WTC11 (cell line): Measurements from ENCODE around the gene CHD9NB. TPM values are rescaled to one million over a fixed set of nuclear protein-coding genes. Genes with fewer than 3 reads are reported as not detected.

Experiments used
- ATAC-seq: fragments of 200-7000 bp; cut with Tn5 transposase; 2 replicates; pipeline ENCODE4 v1.10.0; 2021; ENCODE audit warnings: mild to moderate bottlenecking, moderate library complexity
- CTCF ChIA-PET: fragments of 300-600 bp; sonication (Branson Sonifier 250); formaldehyde crosslinking; loops from one replicate; lab custom pipeline; 2021; ENCODE audit warnings: antibody characterized with exemption; lab: Charles Lee
- POLR2A ChIA-PET: fragments of 350-600 bp; sonication (Branson Sonifier 250); formaldehyde crosslinking; loops from one replicate; lab custom pipeline; 2021; ENCODE audit warnings: antibody characterized with exemption; lab: Charles Lee
- DNase-seq: peaks from one replicate; pipeline ENCODE4 v3.0.0; 2021; ENCODE audit warnings: low spot score
- H3K27ac Mint-ChIP-seq: 2 replicates; pipeline ENCODE4 v1.8.0; 2021; ENCODE audit warnings: mixed read lengths
- H3K27me3 Mint-ChIP-seq: 2 replicates; pipeline ENCODE4 v1.8.0; 2021; ENCODE audit warnings: low read depth, mild to moderate bottlenecking, moderate library complexity, mixed read lengths
- H3K36me3 Mint-ChIP-seq: 2 replicates; pipeline ENCODE4 v1.8.0; 2021; ENCODE audit warnings: mixed read lengths
- H3K4me1 Mint-ChIP-seq: 2 replicates; pipeline ENCODE4 v1.8.0; 2022; ENCODE audit warnings: mixed read lengths
- H3K4me3 Mint-ChIP-seq: 2 replicates; pipeline ENCODE4 v1.8.0; 2021; ENCODE audit warnings: mild to moderate bottlenecking, moderate library complexity, mixed read lengths
- H3K9me3 Mint-ChIP-seq: 2 replicates; pipeline ENCODE4 v1.8.0; 2021; ENCODE audit warnings: mixed read lengths
- ARID4B ChIP-seq: sonication (generic); formaldehyde crosslinking; IDR thresholded peaks from 2 replicates; pipeline ENCODE4 v1.8.0; 2023; ENCODE audit warnings: missing genetic modification reagents, mild to moderate bottlenecking, borderline replicate concordance
- ERG ChIP-seq: fragments of 250-450 bp; sonication (Bioruptor Pico); IDR thresholded peaks from 2 replicates; pipeline ENCODE4 v1.8.0; 2021; ENCODE audit warnings: mild to moderate bottlenecking
- ESRRA ChIP-seq: sonication (generic); formaldehyde crosslinking; IDR thresholded peaks from 2 replicates; pipeline ENCODE4 v1.8.1; 2022; ENCODE audit warnings: mild to moderate bottlenecking, missing genetic modification reagents, borderline replicate concordance
- GRHL2 ChIP-seq: fragments of 250-450 bp; sonication (Bioruptor Pico); IDR thresholded peaks from 2 replicates; pipeline ENCODE4 v1.8.0; 2022; ENCODE audit warnings: mild to moderate bottlenecking, moderate library complexity; ENCODE audit not compliant: insufficient replicate concordance, severe bottlenecking
- NR2C2 ChIP-seq: sonication (generic); formaldehyde crosslinking; IDR thresholded peaks from 2 replicates; pipeline ENCODE4 v1.8.0; 2022; ENCODE audit warnings: mild to moderate bottlenecking, missing genetic modification reagents
- PRRX2 ChIP-seq: fragments of 250-450 bp; sonication (Bioruptor Pico); IDR thresholded peaks from 2 replicates; pipeline ENCODE4 v1.8.0; 2021; ENCODE audit warnings: mild to moderate bottlenecking
- USF2 ChIP-seq: sonication (generic); formaldehyde crosslinking; IDR thresholded peaks from 2 replicates; pipeline ENCODE4 v1.8.1; 2023; ENCODE audit warnings: mild to moderate bottlenecking, missing genetic modification reagents, moderate library complexity
- ZBTB43 ChIP-seq: sonication (generic); formaldehyde crosslinking; IDR thresholded peaks from 2 replicates; pipeline ENCODE4 v1.8.1; 2023; ENCODE audit warnings: mild to moderate bottlenecking, missing genetic modification reagents
- ZNF121 ChIP-seq: sonication (generic); formaldehyde crosslinking; IDR thresholded peaks from 2 replicates; pipeline ENCODE4 v1.8.0; 2023; ENCODE audit warnings: missing genetic modification reagents
- ZNF281 ChIP-seq: sonication (generic); formaldehyde crosslinking; IDR thresholded peaks from 2 replicates; pipeline ENCODE4 v1.8.0; 2023; ENCODE audit warnings: mild to moderate bottlenecking, missing genetic modification reagents
- ZNF416 ChIP-seq: fragments of 250-450 bp; sonication (Bioruptor Pico); IDR thresholded peaks from 2 replicates; pipeline ENCODE4 v1.9.0; 2021; ENCODE audit warnings: mild to moderate bottlenecking, inconsistent platforms
- total RNA-seq: library from RNA; stranded (reverse); gene quantifications from 3 replicates; pipeline ENCODE4 v1.2.3, GENCODE V29; 2021
- TF ChIP-seq, protein P1 (sequence below): sonication (generic); formaldehyde crosslinking; conservative IDR thresholded peaks from 2 replicates; pipeline ENCODE4 v1.8.1; 2023; ENCODE audit warnings: mild to moderate bottlenecking, low read depth, missing genetic modification reagents, moderate library complexity
- TF ChIP-seq, protein P2 (sequence below): sonication (generic); formaldehyde crosslinking; IDR thresholded peaks from 2 replicates; pipeline ENCODE4 v1.8.0; 2022; ENCODE audit warnings: mild to moderate bottlenecking, missing genetic modification reagents
- TF ChIP-seq, protein P3 (sequence below): sonication (generic); formaldehyde crosslinking; IDR thresholded peaks from 2 replicates; pipeline ENCODE4 v1.8.1; 2022; ENCODE audit warnings: low read depth, mild to moderate bottlenecking, moderate library complexity, missing genetic modification reagents, borderline replicate concordance

CHD9NB gene
- total RNA-seq, 1 experiment from 2014 or later: 3.5 TPM

DNA sequence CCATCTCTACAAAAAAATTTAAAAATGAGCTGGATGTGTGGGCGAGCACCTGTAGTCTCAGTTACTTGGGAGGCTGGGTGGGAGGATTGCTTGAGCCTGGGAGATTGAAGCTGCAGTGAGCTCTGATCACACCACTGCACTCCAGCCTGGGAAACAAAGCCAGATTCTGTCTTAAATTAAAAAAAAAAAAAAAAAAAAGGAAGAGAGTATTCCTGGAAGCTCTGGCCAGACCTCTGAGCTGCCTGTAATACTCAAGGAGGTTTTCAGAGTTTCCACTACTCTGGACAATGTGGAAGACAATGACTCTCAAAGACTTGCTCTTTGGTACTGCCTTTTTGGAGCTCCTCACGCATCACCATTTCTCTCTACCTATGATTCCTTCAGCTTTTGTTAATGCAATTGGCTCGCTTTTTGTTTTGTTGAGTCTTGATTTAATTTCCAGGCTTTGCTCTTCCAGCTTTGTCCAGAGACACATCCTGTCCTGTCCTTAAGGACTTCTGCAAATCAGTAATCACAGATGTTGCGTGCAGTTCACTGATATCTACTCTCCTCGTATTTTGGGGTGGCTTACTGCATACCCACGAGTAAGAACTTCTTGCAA, 12.9 kb upstream of the CHD9NB start (continued):
- TF ChIP-seq ARID4B (no peak), ERG (CRISPR knock-in tag) (no peak), ZNF281 (CRISPR knock-in tag) (no peak), ESRRA (CRISPR knock-in tag) (no peak)
- TF ChIP-seq, all 79 proteins: peak for 0

DNA sequence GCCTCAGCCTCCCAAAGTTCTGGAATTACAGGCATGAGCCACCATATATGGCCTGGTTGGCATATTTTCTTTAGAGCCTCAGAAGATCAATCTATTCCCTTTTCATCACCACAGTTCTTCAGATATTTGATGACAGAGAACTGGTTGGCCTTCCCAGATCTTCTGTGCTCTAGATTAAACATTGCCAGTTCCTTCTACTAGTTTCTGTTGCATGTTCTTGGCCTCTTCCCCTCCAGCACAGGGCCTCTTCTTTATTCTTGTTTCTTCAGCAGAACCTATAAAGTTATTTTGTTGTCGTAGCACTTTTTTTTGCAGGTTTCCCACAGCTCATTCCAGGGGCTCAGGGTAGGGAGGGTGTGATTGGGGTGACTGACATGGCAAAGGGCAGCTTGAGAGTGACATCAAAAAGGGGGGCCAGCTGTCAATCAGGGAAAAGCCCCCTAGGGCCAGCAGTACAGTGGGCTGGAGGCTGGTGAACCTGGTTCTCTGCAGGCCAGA, 11.4 kb upstream of the CHD9NB start:
- ATAC-seq: no peak
- H3K27ac Mint-ChIP-seq: no peak overlapping the region

More for the DNA sequence above, 11.4 kb upstream of the CHD9NB start:
- CTCF ChIA-PET: interaction anchor here (0.8 kb wide), 1 partner anchor 87 kb away, joined by 4 read pairs; no protein-coding TSS in a partner anchor
- TF ChIP-seq, protein P1, sequence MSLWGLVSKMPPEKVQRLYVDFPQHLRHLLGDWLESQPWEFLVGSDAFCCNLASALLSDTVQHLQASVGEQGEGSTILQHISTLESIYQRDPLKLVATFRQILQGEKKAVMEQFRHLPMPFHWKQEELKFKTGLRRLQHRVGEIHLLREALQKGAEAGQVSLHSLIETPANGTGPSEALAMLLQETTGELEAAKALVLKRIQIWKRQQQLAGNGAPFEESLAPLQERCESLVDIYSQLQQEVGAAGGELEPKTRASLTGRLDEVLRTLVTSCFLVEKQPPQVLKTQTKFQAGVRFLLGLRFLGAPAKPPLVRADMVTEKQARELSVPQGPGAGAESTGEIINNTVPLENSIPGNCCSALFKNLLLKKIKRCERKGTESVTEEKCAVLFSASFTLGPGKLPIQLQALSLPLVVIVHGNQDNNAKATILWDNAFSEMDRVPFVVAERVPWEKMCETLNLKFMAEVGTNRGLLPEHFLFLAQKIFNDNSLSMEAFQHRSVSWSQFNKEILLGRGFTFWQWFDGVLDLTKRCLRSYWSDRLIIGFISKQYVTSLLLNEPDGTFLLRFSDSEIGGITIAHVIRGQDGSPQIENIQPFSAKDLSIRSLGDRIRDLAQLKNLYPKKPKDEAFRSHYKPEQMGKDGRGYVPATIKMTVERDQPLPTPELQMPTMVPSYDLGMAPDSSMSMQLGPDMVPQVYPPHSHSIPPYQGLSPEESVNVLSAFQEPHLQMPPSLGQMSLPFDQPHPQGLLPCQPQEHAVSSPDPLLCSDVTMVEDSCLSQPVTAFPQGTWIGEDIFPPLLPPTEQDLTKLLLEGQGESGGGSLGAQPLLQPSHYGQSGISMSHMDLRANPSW (CRISPR knock-in tag): no peak
- TF ChIP-seq ZNF121 (CRISPR knock-in tag) (no peak), ZBTB43 (CRISPR knock-in tag) (no peak), GRHL2 (CRISPR knock-in tag) (no peak), ZNF416 (CRISPR knock-in tag) (no peak), ZNF281 (CRISPR knock-in tag) (no peak), USF2 (CRISPR knock-in tag) (no peak), PRRX2 (CRISPR knock-in tag) (no peak), NR2C2 (CRISPR knock-in tag) (no peak)
- TF ChIP-seq, protein P2, sequence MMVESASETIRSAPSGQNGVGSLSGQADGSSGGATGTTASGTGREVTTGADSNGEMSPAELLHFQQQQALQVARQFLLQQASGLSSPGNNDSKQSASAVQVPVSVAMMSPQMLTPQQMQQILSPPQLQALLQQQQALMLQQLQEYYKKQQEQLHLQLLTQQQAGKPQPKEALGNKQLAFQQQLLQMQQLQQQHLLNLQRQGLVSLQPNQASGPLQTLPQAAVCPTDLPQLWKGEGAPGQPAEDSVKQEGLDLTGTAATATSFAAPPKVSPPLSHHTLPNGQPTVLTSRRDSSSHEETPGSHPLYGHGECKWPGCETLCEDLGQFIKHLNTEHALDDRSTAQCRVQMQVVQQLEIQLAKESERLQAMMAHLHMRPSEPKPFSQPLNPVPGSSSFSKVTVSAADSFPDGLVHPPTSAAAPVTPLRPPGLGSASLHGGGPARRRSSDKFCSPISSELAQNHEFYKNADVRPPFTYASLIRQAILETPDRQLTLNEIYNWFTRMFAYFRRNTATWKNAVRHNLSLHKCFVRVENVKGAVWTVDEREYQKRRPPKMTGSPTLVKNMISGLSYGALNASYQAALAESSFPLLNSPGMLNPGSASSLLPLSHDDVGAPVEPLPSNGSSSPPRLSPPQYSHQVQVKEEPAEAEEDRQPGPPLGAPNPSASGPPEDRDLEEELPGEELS: no peak
- TF ChIP-seq, protein P3, sequence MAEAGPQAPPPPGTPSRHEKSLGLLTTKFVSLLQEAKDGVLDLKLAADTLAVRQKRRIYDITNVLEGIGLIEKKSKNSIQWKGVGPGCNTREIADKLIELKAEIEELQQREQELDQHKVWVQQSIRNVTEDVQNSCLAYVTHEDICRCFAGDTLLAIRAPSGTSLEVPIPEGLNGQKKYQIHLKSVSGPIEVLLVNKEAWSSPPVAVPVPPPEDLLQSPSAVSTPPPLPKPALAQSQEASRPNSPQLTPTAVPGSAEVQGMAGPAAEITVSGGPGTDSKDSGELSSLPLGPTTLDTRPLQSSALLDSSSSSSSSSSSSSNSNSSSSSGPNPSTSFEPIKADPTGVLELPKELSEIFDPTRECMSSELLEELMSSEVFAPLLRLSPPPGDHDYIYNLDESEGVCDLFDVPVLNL (CRISPR knock-in tag): no peak
- no peak overlapping the region for H3K4me3 Mint-ChIP-seq
- H3K9me3 Mint-ChIP-seq: no peaks in the 10 kb centered on the region
- no peak for DNase-seq
- peaks cover 7% of the 10 kb centered on the region for H3K36me3 Mint-ChIP-seq
- no peaks in the 10 kb centered on the region for H3K27me3 Mint-ChIP-seq
- POLR2A ChIA-PET: no interaction called here
- peaks cover 22% of the 10 kb centered on the region for H3K4me1 Mint-ChIP-seq
